CD4-positive, alpha-beta T cell treated with Interleukin-1 beta for 1 hour (primary cell): ENCODE data around the gene DALRD3.
A peak's percentile ranks its signal among the peaks of the same experiment; 100 is the strongest.

Source experiments
- DNase-seq, 2 donors: peaks; one replicate each; pipeline ENCODE4 v3.0.0-alpha.2; 2020 to 2022

Gene DALRD3

DNA sequence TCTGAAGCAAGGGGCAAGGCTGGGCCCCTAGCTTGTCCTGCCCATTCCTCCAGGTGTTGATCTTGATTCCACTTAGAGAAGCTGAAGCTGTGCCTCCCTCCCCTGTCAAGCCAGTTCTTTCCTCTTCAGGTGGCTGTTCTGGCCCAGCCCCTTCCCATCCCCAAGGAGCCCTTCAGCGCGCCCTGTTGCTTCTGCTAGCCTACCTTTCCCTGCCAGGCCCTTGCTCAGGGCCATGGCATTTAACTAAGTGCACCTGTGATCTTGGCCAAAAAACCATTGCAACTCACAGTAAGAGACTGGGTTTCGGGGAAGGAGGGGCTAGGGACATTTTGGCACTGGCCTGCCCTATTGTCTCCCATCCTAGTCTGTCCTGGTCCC, 13.1 kb downstream of the DALRD3 start:
- no peak for DNase-seq

DNA sequence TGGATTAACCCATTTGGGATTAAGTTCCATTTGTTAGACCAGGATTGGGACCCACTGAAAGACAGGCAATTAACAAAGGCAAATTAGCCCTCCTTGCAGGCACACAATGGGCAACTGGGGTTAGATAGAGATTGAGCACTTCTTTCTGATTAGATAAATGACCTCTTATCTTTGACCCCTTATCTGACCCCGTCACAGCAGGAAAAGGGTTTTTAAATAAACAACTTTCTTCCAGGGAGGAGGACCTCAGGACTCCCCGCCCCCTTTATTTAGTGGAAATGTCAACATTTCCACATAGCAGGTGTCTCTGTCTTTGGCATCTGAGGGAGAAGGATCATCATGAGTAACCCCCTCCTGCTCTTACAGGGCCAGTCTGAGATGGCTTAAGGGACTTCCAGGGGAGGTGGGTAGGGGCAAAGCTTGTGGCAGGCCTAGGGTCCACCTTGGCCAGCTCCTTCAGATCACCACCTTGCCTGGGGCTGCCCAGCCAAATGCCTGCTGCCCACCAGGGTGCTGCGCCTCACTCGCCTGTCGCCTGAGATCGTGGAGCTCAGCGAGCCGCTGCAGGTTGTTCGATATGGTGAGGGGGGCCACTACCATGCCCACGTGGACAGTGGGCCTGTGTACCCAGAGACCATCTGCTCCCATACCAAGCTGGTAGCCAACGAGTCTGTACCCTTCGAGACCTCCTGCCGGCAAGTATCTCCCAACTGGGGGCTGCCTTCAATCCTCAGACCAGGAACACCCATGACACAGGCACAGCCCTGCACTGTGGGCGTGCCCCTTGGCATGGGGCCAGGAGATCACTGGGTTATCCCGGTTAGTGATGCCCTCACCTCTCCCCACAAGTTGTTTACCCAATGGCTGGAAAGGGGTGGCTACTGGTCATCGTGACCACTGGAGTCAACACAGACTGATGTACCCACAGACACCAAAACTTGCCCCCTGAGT, 13.8 kb downstream of the DALRD3 start:
- DNase-seq, result no peak

- no peak for DNase-seq
These were observed 17.2 kb downstream of the DALRD3 start for GRCh38 chr3:49001155-49001554.

- DNase-seq, result no peak
These were observed 19.1 kb downstream of the DALRD3 start for GRCh38 chr3:48999085-48999858.

DNA sequence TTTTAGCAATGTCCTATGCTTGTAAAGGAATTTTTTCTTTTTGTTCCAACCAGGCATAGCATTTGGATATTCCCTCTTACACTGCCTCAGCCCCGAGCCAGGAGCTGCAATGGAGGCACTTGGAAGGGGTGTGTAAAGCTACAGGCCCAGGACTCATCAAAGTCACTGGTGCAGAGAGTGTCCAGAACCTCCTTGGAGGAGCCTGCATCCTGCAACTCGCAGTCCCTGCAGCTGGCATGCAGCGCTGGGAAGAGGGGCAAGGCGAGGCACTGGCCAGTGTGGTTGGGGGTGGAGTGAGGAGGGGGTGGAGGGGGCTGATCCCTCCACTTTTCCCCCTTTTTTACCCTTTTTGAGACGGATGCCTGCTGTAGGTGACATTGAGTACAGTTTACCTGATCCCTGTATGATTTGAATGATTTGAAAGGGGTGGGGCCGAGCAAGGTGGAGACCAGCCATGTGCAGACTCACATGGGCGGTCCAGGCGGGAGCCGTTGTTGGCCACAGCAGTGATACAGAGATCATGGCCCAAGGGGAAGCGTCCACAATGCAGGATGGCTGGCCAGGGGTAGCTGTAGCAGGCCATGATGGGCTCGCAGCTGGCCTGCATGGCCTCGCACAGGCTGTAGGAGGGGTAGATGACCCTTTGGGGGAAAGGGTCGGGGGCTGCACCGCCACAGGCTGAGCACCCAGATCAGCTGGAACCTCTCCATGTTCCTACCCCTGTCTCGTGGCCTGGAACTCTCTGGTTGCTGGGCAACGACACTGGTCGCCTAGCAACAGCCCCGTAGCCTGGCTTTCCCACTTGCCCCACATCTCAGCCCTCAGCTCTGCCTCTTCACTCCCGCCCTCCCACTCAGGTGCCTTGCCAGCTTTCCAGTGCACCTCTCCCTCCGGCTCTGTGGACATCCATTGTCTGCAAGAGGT, 20.4 kb downstream of the DALRD3 start:
- no peak for DNase-seq

DNA sequence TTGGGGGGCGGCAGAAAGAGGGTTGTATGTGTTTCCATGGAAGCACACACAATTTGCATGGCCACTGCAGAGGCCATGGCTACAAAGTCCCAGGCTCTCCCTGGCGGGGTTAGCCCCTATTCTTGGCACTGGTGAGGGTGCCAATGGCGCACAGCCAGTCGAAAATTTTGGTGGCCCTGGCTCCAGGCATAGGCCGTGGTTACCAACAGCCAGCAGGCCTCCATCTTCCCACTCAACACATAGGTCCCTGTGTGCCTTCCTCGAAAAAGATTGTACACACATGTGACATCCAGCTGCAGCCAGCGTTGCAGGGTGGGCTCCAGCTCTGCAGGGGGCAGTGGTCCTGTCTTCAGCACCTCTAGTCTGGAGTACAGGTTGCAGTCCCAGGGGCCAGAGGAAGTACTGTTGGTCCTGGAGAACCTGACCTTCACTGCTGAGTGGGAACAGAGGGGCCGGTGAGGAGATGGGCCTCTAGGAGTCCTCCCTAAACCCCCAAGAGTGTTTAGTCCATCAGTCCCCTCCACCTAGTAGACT, 21.2 kb downstream of the DALRD3 start:
- DNase-seq, result no peak

DNA sequence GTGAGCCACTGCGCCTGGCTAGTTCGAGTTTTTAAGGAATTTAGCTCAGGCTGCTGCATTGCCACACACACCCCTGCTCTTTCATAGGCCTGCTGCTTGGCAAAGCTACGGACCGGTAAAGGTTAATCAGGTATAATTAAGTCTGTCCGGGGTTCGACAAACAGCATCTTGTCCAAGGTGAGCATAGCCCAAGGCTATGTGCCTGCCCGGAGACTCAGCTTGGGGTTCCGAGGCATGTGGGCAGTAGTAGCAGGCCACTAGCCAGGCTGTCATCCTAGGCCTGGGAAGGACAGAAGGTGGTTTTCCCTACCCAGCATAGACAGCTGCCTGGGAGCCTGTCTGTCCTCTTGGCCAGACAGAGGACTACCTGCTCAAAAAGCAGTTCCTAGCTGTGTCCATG, 21.7 kb downstream of the DALRD3 start:
- no peak for DNase-seq

GRCh38 chr3:48993834-48994233, 24.5 kb downstream of the DALRD3 start:
- no peak for DNase-seq

GRCh38 chr3:48991851-48992545, 26.4 kb downstream of the DALRD3 start:
- no peak for DNase-seq

DNA sequence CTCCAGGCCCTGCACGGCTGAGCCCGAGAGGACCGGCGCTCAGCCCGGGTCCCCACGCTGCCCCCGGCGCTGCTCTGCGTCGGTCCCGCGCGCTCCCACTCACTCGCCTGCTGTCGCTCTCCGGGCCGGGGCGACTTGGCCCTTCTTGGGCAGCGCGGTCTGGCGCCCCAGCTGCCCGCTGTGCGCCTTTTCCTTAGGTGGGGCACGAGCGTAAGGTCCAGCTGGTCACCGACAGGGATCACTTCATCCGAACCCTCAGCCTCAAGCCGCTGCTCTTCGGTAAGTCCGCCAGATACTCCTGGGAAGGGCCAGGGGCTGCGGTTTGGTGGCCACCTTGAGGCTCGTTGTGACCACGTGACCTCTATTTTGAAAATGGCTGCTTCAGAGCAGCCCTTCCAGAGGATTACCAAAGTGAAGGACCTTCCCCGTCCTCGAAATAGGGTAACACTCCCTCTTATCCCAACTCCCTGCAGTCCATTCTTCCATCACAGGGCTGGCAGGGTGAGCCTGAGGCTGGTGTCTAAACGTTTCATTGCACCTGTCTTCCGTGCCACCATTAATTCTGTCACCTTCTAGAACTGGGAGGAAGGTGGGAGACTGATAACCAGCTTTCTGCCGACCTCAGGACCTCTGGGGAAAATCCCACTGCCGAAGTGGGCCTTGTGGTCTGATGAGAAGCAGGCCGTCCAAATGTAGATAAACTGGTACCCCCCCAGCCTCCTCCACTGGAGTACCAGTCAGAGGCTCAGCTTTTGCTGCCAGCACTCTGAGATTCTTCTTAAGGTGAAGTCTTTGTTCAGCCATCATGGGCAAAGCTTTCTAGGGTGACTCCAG, 27.5 kb downstream of the DALRD3 start:
- DNase-seq, result peak; percentile 14 to 37

DNA sequence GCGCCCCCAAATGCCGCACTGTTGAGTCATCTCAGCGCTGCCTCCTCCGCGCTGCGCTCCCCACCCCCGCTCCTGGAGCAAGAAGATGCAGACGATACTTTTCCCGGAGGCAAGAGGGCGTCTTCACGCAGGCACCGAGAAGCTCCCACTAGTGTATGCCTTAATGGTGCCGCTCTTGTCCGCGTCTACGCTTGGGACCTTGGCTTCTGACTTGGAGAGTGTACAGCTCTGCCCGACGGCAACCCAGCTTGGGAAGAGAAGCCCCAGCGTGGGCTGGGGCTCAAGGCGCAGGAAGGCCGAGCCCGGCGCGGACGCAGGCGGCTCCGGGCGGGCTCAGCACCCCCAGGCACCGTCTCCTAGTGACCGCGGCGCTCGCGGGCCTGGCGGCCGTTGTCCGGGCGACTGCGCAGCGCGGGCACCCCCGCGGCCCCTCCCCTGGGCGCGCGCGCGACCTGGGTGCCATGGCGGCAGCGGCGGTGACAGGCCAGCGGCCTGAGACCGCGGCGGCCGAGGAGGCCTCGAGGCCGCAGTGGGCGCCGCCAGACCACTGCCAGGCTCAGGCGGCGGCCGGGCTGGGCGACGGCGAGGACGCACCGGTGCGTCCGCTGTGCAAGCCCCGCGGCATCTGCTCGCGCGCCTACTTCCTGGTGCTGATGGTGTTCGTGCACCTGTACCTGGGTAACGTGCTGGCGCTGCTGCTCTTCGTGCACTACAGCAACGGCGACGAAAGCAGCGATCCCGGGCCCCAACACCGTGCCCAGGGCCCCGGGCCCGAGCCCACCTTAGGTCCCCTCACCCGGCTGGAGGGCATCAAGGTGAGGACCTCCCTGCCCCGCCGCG, 28.4 kb downstream of the DALRD3 start, which contains the start of gene P4HTM:
P4HTM (plus strand) TSS at position 446 of the 840 bp plus-strand sequence; CDS start at position 462, 16 bp downstream.
- DNase-seq, result peak; percentile 68 to 71

DNA sequence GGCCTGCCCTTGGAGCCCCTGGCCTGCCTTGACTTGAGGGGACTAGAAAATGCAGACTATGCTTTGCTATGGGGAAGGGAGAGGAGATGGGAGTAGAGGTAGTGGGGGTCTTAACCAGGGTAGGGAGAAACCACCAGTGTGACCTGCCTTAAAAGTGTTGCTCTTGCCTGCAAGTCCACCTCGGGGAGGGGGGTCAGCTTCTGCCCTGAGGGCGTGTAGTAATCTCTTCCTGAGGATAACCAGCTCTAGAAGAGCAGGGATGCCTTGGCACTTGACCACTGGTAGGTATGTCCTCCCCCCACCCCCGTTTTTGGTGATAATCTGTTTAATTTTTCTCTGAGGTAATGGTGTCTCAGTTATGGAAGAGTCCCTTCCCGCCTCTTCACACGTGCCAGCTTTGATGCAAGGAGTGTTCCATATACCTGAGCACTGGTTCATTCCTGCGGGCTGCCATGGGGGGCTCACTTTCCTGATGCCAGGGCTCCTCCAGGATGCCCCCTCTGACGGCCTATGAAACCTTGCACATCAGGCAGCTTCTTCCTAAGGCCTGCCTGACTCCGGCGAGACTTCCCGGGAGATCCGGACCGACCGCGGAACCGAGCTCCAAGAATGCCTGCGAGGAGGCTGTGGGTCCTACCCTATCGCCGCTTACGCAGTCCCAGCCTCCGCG, 29.1 kb downstream of the DALRD3 start:
- DNase-seq, result no peak

- no peak for DNase-seq
These were observed 32.5 kb downstream of the DALRD3 start for GRCh38 chr3:48985831-48986376.

- DNase-seq, result no peak
These were observed 33.7 kb downstream of the DALRD3 start for GRCh38 chr3:48984663-48985062.

DNA sequence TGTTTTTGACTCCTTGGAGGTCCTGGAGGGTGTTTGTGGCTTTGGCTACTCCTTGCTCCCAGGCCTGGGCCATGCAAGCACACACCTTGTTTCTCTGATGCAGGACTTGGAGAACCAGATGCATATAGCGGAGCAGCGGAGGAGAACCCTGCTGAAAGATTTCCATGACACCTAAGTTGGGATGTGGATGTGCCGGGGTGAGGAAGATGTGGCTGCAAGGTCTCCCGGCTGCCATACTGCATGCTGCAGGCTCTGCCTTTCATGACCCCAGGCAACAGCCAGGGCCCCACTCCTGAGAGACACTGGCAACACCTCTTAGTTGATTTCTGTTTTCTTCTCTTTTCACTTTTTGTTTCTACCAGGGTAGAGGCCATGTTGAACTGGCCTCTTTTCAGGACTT, 35.3 kb downstream of the DALRD3 start:
- DNase-seq, result no peak

DNA sequence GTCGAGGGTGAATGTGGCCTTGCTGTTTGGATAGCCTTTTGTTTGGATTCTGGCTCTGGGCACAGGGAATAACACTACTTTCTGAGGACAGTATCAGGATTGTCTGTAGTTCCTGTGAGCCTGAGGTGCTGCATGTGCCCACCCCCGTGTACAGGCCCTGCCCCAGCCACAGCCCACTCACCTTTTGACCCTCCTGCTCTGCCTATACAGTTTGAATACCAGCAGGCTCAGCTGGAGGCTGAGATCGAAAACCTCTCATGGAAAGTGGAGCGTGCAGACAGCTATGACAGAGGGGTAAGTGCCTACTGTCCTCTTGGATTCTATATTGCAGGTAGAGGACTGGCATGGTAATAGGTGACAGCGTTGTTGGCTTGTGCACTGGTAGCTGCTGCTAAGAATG, 35.7 kb downstream of the DALRD3 start:
- no peak for DNase-seq

GRCh38 chr3:48982016-48982415, 36.4 kb downstream of the DALRD3 start:
- DNase-seq, result no peak

GRCh38 chr3:48980295-48980694, 38.1 kb downstream of the DALRD3 start:
- DNase-seq, result no peak

DNA sequence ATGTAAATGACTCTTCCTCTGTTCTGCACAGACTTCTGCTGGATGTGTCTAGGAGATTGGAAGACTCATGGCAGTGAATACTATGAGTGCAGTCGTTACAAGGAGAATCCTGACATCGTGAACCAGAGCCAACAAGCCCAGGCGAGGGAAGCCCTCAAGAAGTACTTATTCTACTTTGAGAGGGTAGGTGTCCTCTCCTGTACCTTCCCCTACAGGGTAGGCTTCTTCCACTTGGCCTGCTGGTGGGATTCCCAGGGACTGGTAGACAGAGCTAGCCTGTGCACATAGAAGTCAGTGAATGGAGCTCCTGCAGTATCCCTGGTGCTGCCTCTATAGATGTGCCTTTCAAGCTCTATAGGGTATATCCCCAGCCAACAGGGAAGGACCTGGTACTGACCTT, 38.9 kb downstream of the DALRD3 start:
- DNase-seq, result no peak
